H9 (cell line): ENCODE measurements around the gene ANKRD11. TPM values are rescaled to one million over a fixed set of nuclear protein-coding genes. Genes with fewer than 3 reads are reported as not detected.

Experiments used
- DNase-seq: peaks from one replicate; pipeline ENCODE4 v3.0.0-alpha.2; 2017
- H2AFZ ChIP-seq: one replicate; pipeline ENCODE4 v1.6.1; 2013; ENCODE audit warnings: mild to moderate bottlenecking, low read length, control low read depth, moderate library complexity
- H2AK5ac ChIP-seq: 2 replicates; pipeline ENCODE4 v1.6.1; 2013; ENCODE audit warnings: low read length, control low read depth, mixed read lengths; ENCODE audit not compliant: insufficient read length
- H2BK120ac ChIP-seq: one replicate; pipeline ENCODE4 v1.6.1; 2013; ENCODE audit warnings: low read depth, mild to moderate bottlenecking, low read length, control low read depth, inconsistent platforms; ENCODE audit not compliant: poor library complexity, severe bottlenecking
- H2BK12ac ChIP-seq: 2 replicates; pipeline ENCODE4 v1.6.1; 2013; ENCODE audit warnings: low read length, control low read depth, mixed read lengths, low read depth; ENCODE audit not compliant: insufficient read length
- H2BK15ac ChIP-seq: 2 replicates; pipeline ENCODE4 v1.6.1; 2013; ENCODE audit warnings: low read depth, low read length, control low read depth
- H2BK20ac ChIP-seq: one replicate; pipeline ENCODE4 v1.6.1; 2013; ENCODE audit warnings: low read depth, mild to moderate bottlenecking, low read length, control low read depth, inconsistent platforms; ENCODE audit not compliant: poor library complexity, severe bottlenecking
- H2BK5ac ChIP-seq: 2 replicates; pipeline ENCODE4 v1.6.1; 2013; ENCODE audit warnings: low read length, control low read depth, mixed read lengths; ENCODE audit not compliant: insufficient read length
- H3K14ac ChIP-seq: 2 replicates; pipeline ENCODE4 v1.6.1; 2013; ENCODE audit warnings: low read length, control low read depth; ENCODE audit not compliant: insufficient read depth
- H3K18ac ChIP-seq: 2 replicates; pipeline ENCODE4 v1.6.1; 2013; ENCODE audit warnings: low read depth, mild to moderate bottlenecking, mixed read lengths, low read length, control low read depth; ENCODE audit not compliant: insufficient read length
- H3K23ac ChIP-seq: 2 replicates; pipeline ENCODE4 v1.6.1; 2013; ENCODE audit warnings: low read length, control low read depth, mixed read lengths, low read depth; ENCODE audit not compliant: insufficient read length
- H3K23me2 ChIP-seq: 2 replicates; pipeline ENCODE4 v1.6.1; 2013; ENCODE audit warnings: low read depth, mild to moderate bottlenecking, mixed read lengths, low read length, control low read depth; ENCODE audit not compliant: insufficient read length, poor library complexity, severe bottlenecking
- H3K27ac ChIP-seq: 2 replicates; pipeline ENCODE4 v1.5.1; 2013; ENCODE audit warnings: low read length, control low read depth, mixed read lengths, low read depth; ENCODE audit not compliant: insufficient read length
- H3K27me3 ChIP-seq: 2 replicates; pipeline ENCODE4 v1.6.1; 2013; ENCODE audit warnings: low read length, control low read depth, inconsistent platforms; ENCODE audit not compliant: insufficient read depth
- H3K4ac ChIP-seq: 2 replicates; pipeline ENCODE4 v1.6.1; 2013; ENCODE audit warnings: low read depth, mild to moderate bottlenecking, control low read depth, inconsistent platforms, low read length, moderate library complexity
- H3K4me1 ChIP-seq: 2 replicates; pipeline ENCODE4 v1.6.1; 2013; ENCODE audit warnings: low read length, control low read depth, inconsistent platforms; ENCODE audit not compliant: insufficient read depth
- H3K4me2 ChIP-seq: 2 replicates; pipeline ENCODE4 v1.6.1; 2013; ENCODE audit warnings: low read length, control low read depth, mixed read lengths; ENCODE audit not compliant: insufficient read length, insufficient read depth
- H3K56ac ChIP-seq: 2 replicates; pipeline ENCODE4 v1.6.1; 2013; ENCODE audit warnings: low read depth, mild to moderate bottlenecking, mixed read lengths, low read length, control low read depth; ENCODE audit not compliant: insufficient read length
- H3K79me1 ChIP-seq: 2 replicates; pipeline ENCODE4 v1.6.1; 2013; ENCODE audit warnings: low read depth, mild to moderate bottlenecking, moderate library complexity, low read length, control low read depth, inconsistent platforms; ENCODE audit not compliant: insufficient read depth, poor library complexity, severe bottlenecking
- H3K79me2 ChIP-seq: 2 replicates; pipeline ENCODE4 v1.6.1; 2013; ENCODE audit warnings: low read length, control low read depth, inconsistent platforms; ENCODE audit not compliant: insufficient read depth
- H3K9ac ChIP-seq: 2 replicates; pipeline ENCODE4 v1.6.1; 2013; ENCODE audit warnings: low read length, control low read depth, mixed read lengths; ENCODE audit not compliant: insufficient read length; ENCODE audit errors: extremely low read depth
- H3K9me3 ChIP-seq: one replicate; pipeline ENCODE4 v1.6.1; 2013; ENCODE audit warnings: low read depth, low read length, inconsistent platforms; ENCODE audit not compliant: control insufficient read depth
- H3T11ph ChIP-seq: one replicate; pipeline ENCODE4 v1.6.1; 2013; ENCODE audit warnings: mild to moderate bottlenecking, low read length, control low read depth, inconsistent platforms
- H4K20me1 ChIP-seq: one replicate; pipeline ENCODE4 v1.6.1; 2013; ENCODE audit not compliant: control insufficient read depth, insufficient read length, insufficient read depth
- H4K5ac ChIP-seq: 2 replicates; pipeline ENCODE4 v1.6.1; 2013; ENCODE audit warnings: low read depth, mild to moderate bottlenecking, mixed read lengths, low read length, control low read depth; ENCODE audit not compliant: insufficient read length
- H4K8ac ChIP-seq: replicated peaks from 2 replicates; pipeline ENCODE4 v1.6.1; 2013; ENCODE audit warnings: low read length, control low read depth, mixed read lengths, low read depth; ENCODE audit not compliant: insufficient read length
- H4K91ac ChIP-seq: 2 replicates; pipeline ENCODE4 v1.6.1; 2013; ENCODE audit warnings: low read depth, mild to moderate bottlenecking, moderate library complexity, mixed read lengths, low read length, control low read depth; ENCODE audit not compliant: insufficient read length
- H3K27ac Mint-ChIP-seq, 3 experiments: 2 replicates in 2 of 3; 3 replicates in 1 of 3; pipeline ENCODE4 v1.8.0; 2020 to 2021; ENCODE audit warnings: mixed read lengths in 3 of 3, mild to moderate bottlenecking in 1 of 3, moderate library complexity in 1 of 3
- H3K27me3 Mint-ChIP-seq: 2 replicates; pipeline ENCODE4 v1.8.0; 2021; ENCODE audit warnings: low read depth, mild to moderate bottlenecking, moderate library complexity, mixed read lengths
- H3K36me3 Mint-ChIP-seq, 3 experiments: 2 replicates in 2 of 3; 3 replicates in 1 of 3; pipeline ENCODE4 v1.8.0; 2020 to 2021; ENCODE audit warnings: low read depth in 3 of 3, mixed read lengths in 3 of 3; ENCODE audit not compliant: insufficient read depth in 1 of 3
- H3K4me1 Mint-ChIP-seq, 2 experiments: 2 replicates each; pipeline ENCODE4 v1.8.0; 2020; ENCODE audit warnings: mixed read lengths in 2 of 2
- H3K4me3 Mint-ChIP-seq, 2 experiments: 2 replicates in 1 of 2; 3 replicates in 1 of 2; pipeline ENCODE4 v1.8.0; 2020 to 2021; ENCODE audit warnings: mild to moderate bottlenecking in 2 of 2, mixed read lengths in 2 of 2, moderate library complexity in 1 of 2
- H3K9me3 Mint-ChIP-seq, 2 experiments: 2 replicates in 1 of 2; 3 replicates in 1 of 2; pipeline ENCODE4 v1.8.0; 2020; ENCODE audit warnings: mild to moderate bottlenecking in 2 of 2, mixed read lengths in 2 of 2, moderate library complexity in 1 of 2
- WGBS: extraction: QIAGEN DNeasy Blood & Tissue Kit; methylation state at CpG from one replicate; pipeline ENCODE4 v1.1.7; 2013; ENCODE audit warnings: missing lambda C conversion rate, low lambda C conversion rate, mixed read lengths; ENCODE audit not compliant: insufficient read length; ENCODE audit errors: extremely low coverage; 5-methylcytosine and 5-hydroxymethylcytosine counted together
- total RNA-seq: library from RNA; stranded (reverse); gene quantifications from 2 replicates; pipeline ENCODE4 v1.2.1, GENCODE V29; 2021
- TF ChIP-seq, protein P1 (sequence below): fragments of 200-600 bp; sonication (generic); conservative IDR thresholded peaks from 3 replicates; pipeline ENCODE4 v1.8.0; 2021; ENCODE audit warnings: antibody characterized with exemption, mild to moderate bottlenecking

The ANKRD11 gene
- total RNA-seq, 1 experiment from 2014 or later = 181 TPM

DNA sequence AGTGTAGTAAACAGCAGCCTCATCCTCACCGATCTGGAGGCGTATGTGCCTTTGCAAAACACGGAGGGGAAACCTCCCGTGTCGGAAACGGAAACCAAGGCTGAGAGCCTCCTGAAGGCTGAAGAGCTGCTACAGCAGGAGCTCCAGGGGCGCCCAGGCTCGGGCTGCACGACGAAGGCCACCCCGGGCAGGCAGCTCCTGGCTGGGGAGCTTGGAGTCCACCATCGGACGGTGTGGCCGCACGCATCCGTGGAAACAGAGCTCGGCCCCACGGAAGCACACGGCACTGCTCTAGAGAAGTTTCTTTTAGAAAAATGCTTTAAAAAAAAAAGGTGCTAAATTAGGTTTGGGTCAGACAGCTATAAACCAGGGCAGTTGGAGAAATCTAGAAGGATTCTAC is 201.4 kb downstream of the ANKRD11 start:
- peaks cover 9 to 28% (median 15%) of the 10 kb centered on the region in 3 experiments for H3K36me3 Mint-ChIP-seq
- Histone ChIP-seq H3K9ac (no peak overlapping the region), H3K23me2 (no peaks in the 10 kb centered on the region), H3K23ac (no peak overlapping the region), H3K27me3 (no peaks in the 10 kb centered on the region), H3K4me1 (peaks cover 14% of the 10 kb centered on the region; the same call in 1 of the 2 replicates), H2AK5ac (no peak overlapping the region), H2AFZ (no peak overlapping the region), H2BK120ac (no peak overlapping the region), H3K79me1 (peaks cover 3% of the 10 kb centered on the region), H3K27ac (no peak overlapping the region), H2BK5ac (no peak overlapping the region), H4K91ac (no peak overlapping the region), H3K4ac (no peak overlapping the region), H3K56ac (no peak overlapping the region), H3K18ac (no peak overlapping the region), H4K5ac (no peak overlapping the region), H2BK20ac (no peak overlapping the region), H2BK12ac (no peak overlapping the region), H4K20me1 (no peaks in the 10 kb centered on the region), H3K14ac (no peak overlapping the region), H3K4me2 (no peak overlapping the region), H2BK15ac (no peak overlapping the region), H4K8ac (no peak overlapping the region), H3K9me3 (no peaks in the 10 kb centered on the region), H3K79me2 (no peaks in the 10 kb centered on the region; the same call in 1 of the 2 replicates), H3T11ph (no peak overlapping the region)
- no peak for DNase-seq
- TF ChIP-seq, protein P1, sequence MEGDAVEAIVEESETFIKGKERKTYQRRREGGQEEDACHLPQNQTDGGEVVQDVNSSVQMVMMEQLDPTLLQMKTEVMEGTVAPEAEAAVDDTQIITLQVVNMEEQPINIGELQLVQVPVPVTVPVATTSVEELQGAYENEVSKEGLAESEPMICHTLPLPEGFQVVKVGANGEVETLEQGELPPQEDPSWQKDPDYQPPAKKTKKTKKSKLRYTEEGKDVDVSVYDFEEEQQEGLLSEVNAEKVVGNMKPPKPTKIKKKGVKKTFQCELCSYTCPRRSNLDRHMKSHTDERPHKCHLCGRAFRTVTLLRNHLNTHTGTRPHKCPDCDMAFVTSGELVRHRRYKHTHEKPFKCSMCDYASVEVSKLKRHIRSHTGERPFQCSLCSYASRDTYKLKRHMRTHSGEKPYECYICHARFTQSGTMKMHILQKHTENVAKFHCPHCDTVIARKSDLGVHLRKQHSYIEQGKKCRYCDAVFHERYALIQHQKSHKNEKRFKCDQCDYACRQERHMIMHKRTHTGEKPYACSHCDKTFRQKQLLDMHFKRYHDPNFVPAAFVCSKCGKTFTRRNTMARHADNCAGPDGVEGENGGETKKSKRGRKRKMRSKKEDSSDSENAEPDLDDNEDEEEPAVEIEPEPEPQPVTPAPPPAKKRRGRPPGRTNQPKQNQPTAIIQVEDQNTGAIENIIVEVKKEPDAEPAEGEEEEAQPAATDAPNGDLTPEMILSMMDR = no peak
- WGBS = no CpG with 5 or more reads among the region's 19 CpGs
- no peaks in the 10 kb centered on the region; the same call in none of the 2 replicates for H3K27me3 Mint-ChIP-seq
- peaks cover 36 to 44% of the 10 kb centered on the region in 2 experiments for H3K4me1 Mint-ChIP-seq
- no peak overlapping the region for H3K4me3 Mint-ChIP-seq
- no peaks in the 10 kb centered on the region; a peak in 1 of 5 replicates for H3K9me3 Mint-ChIP-seq
- peak overlapping the region in 1 of 3 experiments; percentile 93; a peak in 1 of 7 replicates for H3K27ac Mint-ChIP-seq
